GM19467 (cell line): ENCODE results near the gene HBQ1.
"Not testable (repeated sequence)": the region's sequence is repeated elsewhere in the genome, so short reads cannot be mapped to it uniquely, and the experiment has no call there.

Experiments used
- ATAC-seq: cut with Tn5 transposase; IDR thresholded peaks from one replicate; pipeline ENCODE4 v1.9.1; 2021; ENCODE audit warnings: mild to moderate bottlenecking, moderate library complexity; ENCODE audit not compliant: unreplicated experiment

The HBQ1 gene

DNA sequence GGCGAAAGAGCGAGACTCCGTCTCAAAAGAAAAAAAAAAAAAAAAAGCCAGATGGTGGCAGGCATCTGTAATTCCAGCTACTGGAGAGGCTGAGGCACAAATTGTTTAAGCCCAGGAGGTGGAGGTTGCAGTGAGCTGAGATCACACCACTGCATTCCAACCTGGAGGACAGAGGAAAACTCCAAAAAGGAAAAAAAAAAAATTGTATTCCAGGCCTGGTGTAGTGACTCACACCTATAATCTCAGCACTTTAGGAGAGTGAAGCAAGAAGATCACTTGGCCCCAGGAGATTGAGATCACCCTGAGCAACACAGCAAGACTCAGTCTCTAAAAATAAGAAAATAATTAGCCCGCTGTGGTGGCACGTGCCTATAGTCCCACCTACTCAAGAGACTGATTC is 20.1 kb downstream of the HBQ1 start:
- no peak for ATAC-seq

DNA sequence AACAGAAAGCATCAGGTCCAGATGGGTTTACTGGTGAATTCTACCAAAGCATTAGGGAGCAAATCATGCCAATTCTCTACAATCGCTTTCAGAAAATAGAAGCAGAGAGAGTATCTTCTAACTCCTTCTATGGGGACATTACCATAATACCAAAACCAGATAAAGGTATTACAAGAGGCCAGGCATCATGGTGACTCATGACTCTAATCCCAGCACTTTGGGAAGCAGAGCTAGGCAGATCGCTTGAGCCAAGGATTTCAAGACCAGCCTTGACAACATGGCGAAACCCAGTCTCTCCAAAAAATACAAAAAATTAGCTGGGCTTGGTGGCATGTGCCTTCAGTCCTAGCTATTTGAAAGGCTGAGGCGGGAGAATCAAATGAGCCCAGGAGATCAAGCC is 23.0 kb downstream of the HBQ1 start:
- ATAC-seq, result no peak

DNA sequence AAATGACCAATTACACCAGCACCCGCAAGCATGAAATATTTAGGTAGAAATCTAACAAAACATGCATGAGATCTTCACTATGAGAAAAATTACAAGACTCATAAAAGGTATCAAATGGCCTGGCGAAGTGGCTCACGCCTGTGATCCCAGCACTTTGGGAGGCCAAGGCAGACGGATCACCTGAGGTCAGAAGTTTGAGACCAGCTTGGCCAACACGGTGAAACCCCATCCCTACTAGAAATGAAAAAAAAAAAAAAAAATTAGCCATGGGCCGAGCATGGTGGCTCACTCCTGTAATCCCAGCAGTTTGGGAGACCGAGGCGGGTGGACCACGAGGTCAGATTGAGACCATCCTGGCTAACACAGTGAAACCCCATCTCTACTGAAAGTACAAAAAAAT is 23.8 kb downstream of the HBQ1 start:
- ATAC-seq, result not testable (repeated sequence)

DNA sequence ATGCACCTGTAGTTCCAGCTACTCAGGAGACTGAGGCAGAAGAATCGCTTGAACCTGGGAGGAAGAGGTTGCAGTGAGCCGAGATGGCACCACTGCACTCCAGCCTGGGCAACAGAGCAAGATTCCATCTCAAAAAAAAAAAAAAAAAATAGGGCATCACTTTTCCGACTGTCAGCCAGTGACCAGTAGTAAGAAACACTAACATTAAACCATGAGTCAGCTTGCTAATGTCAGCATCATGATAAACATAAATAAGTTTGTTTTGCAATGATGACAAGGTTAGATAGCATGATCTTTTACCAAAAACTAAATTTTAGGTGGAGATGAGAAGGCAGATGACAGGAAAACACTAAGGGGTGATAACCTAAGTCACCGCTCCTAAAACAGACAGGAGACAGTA is 29.1 kb downstream of the HBQ1 start:
- not testable (repeated sequence) for ATAC-seq

DNA sequence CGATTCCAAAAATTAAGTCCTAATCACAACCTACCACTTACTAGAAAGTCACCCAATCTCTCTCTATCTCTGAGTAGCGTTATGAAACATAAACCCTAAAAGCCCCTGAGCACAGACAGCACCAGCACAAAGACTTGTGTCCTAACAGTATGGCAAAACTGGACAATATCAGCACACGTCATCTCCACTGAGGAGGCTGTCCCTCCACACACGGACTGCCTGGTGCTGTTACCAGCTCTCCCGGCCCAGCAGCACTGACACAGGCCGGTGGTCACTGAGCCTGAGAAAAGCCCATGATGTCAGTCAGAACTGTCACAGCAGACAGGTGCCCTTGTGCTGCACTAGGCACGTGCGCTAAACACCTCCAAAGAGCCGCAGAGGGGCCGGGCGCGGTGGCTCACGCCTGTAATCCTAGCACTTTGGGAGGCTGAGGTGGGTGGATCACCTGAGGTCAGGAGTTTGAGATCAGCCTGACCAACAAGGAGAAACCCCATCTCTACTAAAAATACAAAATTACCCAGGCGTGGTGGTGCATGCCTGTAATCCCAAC is 31.4 kb downstream of the HBQ1 start:
- ATAC-seq, result not testable (repeated sequence)

DNA sequence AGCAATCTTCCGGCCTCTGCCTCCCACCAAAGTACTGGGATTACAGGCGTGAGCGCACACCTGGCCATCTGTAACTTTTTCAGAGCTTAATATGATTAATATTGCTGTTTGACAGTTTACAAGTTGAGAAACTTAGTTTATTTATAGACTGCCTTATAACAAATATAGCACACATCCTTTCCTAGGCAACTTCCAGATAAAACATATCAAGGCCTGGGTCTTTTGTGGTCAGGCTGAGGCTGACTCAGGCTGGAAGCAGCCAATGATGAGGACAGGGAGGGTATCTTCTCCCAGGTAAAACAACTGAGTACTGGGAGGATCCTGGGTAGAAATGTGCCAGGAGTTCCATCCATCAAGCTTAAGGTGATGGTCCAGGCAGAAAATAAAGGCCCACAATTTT is 32.7 kb downstream of the HBQ1 start:
- ATAC-seq, result no peak

DNA sequence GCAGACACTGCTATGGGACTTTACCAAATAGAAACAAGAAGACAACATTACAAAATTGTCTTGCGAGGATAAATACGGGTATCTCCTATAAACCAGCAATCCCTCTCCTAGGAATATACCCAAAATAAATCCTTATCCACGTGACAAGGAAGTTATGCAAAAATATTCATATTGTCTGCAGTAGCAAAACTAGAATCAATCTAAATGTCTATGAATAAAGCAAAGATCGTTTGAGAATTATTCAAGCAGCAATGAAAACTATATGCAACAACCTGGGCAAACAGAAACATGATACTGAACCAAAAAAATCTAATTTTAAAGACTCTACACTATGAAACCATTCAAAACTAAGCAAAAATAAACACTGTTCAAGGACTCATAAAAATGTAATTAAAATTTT is 39.8 kb downstream of the HBQ1 start:
- no peak for ATAC-seq

DNA sequence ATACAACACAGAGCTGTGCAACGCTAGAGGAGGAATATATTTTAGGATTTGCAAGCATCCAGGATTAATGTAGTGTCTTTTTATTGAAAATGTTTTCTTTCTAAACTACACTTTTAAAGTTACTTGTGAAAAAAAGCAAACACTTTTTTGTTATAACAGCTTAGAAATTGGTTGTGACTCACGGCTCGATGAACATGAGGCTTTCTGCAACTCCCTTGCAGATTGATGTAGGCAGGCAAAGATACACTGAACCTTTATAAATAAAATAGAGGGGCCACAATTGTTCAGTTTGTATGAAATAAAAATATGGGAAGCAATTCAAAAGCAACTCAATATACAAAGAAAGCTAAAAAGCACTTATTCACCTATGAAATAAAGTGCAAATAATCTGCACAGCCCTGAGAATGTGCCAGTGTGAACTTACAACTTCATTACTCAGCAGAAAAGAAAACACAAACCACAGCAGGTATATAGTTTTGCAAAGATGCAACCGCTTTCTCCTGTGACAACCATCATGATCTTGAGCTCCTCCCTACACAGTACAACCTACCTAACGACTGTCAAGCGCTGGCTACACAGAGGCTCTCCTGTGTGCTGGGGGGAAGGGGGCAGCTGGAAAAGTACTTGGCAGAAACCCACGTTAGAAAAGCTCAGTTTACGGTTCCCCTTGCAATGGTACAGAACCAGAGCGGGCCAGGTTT is 48.0 kb downstream of the HBQ1 start:
- ATAC-seq, result no peak

DNA sequence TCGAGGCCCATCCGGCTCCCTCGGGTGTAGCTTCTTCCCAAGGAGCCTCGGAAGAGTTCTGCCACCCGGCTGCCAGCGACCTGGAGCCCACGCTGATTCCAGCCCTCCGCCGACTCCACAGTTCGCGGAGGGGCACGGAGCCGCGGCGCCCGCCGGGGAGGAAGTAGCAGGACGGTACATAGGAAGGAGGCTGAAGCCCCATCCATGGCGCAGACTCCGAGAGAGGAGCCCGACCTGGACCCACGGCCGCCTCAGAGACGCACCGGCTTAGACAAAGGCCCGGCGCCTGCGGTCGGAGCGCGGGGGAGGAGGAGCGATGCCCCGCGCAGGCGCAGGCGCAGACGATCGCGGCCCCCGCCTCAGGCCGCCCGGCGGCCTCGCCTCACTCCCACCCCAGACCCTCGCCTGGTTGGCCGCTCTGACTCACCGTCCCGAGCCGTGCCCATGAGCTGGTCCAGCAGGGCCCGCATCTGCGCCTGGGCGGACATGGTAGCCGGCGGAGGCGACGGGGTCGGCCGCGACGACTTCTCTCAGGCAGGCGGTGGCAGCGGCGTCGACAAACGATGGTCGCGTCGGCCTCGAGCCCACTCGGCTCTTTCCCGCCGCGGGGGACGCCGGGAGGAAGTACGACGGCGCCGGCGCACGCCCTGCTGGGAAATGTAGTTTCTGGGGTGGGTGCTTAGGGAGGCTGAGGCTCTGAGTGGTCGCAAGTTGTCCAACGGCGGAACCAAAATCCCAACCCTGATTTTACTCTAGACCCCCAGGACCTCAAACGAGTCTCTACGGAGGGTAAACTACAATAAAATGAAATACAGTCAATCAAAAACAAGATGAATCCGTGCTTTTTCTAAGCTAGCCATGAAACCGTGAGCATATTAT is 48.8 kb downstream of the HBQ1 start, which contains the start of gene LUC7L:
Gene LUC7L, minus strand, starts transcription at position 598 of the 879 bp plus-strand sequence. Its CDS starts 110 bp downstream, at position 488.
- ATAC-seq, result peak; percentile 60

DNA sequence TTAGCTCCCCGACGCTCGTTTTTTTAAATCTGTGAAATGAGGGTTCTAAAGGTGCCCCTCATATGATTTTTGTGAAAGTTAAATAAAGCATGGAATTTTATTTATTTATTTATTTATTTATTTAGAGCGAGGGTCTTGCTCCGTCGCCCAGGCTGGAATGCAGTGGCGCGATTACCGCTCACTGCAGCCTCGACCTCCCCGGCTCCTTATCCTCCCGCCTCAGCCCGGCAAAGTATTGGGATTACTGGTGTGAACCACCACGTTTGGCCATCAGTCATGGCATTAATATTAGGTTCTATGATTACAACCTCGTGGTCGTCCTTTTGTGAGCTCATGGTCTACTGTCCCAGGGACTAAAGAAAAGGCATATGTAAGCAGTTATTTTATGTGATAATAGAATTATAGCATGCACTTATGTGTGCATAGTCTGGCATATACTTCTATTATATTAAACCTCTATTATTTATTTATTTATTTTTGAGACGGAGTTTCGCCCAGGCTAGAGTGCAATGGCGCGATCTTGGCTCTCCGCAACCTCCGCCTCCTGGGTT is 49.5 kb downstream of the HBQ1 start:
- ATAC-seq, result no peak

DNA sequence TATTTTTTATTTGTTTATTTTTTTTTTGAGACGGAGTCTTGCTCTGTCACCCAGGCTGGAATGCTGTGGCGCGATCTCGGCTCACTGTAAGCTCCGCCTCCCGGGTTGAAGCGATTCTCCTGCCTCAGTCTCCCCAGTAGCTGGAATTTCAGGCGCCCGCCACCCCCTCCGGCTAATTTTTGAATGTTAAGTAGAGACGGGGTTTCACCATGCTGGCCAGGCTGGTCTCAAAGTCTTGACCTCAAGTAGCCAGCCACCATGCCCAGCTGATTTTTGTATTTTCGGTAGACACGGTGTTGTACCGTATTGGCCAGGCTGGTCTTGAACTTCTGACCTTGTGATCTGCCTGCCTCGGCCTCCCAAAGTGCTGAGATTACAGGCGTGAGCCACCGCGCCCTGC is 50.1 kb downstream of the HBQ1 start:
- not testable (repeated sequence) for ATAC-seq
